GM18909 (cell line): ENCODE data around the gene CREB3L4.
A peak's percentile ranks its signal among the peaks of the same experiment; 100 is the strongest.
"Not testable (repeated sequence)": the region's sequence is repeated elsewhere in the genome, so short reads cannot be mapped to it uniquely, and the experiment has no call there.

Source experiments
- ATAC-seq: cut with Tn5 transposase; IDR thresholded peaks from one replicate; pipeline ENCODE4 v1.9.1; 2021; ENCODE audit warnings: mild to moderate bottlenecking; ENCODE audit not compliant: unreplicated experiment, poor library complexity

Gene CREB3L4

DNA sequence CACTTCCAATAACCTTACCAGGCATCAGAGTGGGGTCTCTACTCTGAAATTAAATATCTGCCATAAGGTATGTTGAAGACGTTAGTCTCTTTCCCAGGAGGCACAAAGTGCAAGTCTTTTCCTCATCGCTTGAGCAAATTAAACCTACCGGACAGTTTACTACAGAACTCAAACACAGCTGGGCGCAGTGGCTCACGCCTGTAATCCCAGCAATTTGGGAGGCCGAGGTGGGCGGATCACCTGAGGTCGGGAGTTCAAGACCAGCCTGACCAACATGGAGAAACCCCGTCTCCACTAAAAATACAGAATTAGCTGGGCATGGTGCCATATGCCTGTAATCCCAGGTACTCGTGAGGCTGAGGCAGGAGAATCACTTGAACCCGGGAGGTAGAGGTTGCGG is 11.4 kb downstream of the CREB3L4 start:
- not testable (repeated sequence) for ATAC-seq

DNA sequence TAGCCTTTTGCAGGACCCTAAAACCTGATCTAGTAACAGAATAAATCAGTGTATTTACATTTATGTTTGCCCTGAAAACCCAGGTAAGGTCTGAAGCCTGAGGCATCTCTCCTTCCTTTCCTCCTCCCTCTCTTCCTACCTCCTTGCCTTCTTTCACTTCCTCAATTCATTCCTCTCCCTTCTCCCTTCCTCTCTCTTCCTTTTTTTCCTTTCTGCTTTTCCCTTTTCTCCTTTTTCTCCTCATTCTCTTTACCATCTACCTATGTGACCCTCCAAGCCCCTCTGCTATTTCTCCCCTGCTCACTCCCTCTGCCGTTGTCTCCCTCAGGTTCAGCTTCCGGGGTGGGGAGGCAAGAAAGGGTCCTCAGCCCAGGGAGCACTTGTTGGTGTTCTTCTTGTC is 14.0 kb downstream of the CREB3L4 start:
- ATAC-seq = not testable (repeated sequence)

DNA sequence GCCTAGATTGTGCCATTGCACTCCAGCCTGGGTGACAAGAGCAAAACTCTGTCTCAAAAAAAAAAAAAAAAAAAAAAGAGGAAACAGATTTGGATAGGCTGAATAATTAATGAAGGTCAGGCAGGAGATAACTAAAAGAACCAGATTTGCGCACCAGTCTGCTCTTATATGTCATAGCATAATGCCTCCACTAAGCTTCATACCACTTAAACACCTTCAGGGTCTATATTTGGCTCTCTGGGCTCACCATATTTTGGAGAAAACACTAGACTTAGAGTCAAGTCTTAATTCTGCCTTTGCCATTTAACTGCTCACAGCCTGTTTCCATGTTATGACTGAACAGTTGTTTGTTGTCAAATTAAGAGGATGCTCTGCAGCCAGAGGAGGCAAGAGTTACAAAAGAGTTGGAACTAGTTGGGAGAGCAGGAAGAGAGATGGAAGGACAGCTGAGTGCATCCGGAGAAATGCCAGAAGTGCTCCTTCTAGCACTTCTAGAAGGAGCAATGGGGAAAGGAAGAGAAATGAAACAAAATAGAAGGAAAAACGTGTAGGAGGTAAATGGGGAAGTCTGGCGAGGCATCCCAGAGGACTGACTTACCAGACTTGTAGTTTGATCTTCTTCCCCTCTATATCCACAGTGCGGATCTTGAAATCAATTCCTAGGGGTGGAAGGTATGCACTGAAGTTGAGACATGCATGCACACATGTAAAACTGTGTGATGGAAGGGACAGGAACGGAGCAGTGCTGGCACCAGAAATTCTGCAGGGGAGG is 16.6 kb downstream of the CREB3L4 start:
- ATAC-seq = no peak

DNA sequence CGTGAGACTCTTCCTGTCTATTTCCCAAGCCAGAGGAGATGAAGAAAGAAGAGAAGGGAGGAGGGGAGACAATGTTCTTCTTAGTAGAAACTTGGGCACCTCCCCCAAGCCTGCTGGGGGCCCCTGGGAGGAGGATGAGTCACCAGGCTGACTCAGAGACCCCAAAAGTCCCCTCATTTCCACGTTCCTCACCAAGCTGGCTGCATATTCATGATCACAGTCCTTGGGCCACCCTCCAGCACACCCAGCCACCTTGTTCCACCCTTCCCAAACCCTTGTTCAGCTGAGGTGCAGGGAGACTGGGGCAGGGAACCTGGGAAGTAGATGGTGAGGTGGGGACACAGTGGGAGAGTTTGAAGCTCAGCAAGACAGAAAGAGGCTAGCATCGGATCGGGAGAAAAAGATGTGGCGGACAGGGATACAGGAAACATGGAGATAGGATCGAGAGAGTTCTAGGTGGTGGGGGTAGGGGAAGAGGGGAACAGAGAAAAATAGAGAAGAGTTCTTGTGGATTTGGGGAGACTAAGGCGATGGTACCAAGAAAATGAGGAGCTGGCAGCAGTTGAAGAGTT is 17.7 kb downstream of the CREB3L4 start:
- ATAC-seq = no peak

DNA sequence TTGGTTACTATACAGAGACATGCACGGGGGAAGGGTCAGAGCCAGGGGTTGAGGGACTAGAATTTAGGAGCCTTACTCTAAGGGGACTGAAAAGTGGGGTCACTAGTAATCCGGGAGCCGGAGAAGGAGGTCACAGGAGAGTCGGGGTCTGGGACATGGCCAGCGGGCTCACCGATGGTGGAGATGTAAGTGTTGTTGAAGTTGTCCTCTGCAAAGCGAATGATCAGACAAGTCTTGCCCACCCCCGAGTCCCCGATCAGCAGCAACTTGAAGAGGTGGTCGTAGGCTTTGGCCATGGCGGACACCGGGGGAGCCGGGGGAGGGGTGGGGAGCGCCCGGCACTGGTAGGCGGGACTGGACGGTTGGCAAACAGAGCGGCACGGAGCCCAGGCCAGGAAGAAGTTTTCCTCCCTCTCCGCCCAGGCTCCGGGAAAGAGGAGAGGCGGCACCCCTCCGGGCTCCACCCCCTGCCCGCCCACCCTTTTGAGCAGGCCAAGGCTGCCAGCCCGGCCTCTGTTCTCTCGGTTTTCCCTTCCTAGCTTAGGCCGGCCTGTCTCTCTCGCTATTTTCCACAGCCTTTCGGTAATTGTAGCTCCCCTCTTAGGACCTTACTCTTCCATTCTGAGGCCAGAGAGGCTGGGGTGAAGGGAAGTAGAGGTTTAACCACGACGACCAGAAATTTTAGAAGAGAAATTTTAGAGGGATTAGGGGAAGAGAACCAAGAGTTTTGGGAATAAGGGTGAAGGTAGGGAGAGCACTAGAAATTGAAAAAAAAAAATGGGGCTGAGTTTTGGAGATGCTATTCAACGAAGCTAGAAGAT is 18.4 kb downstream of the CREB3L4 start, which contains the start of gene RAB13:
RAB13 (minus strand) TSS at position 399 of the 821 bp plus-strand sequence; CDS start at position 296, 103 bp downstream.
- no peak for ATAC-seq

DNA sequence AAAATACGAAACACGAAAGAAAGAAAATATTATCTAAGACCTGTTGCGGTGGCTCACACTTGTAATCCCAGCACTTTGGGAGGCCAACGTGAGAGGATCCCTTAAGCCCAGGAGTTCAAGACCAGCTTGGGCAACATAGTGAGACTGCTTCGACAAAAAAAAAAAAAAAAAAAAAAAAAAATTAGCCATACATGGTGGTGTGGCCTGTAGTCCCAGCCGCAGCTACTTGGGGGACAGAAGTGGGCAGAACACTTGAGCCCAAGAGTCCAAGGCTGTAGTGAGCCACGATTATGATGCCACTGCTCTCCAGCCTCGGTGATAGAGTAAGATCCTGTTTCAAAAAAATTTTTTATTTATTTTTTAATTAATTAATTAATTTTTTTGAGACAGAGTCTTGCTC is 19.9 kb downstream of the CREB3L4 start:
- no peak for ATAC-seq

DNA sequence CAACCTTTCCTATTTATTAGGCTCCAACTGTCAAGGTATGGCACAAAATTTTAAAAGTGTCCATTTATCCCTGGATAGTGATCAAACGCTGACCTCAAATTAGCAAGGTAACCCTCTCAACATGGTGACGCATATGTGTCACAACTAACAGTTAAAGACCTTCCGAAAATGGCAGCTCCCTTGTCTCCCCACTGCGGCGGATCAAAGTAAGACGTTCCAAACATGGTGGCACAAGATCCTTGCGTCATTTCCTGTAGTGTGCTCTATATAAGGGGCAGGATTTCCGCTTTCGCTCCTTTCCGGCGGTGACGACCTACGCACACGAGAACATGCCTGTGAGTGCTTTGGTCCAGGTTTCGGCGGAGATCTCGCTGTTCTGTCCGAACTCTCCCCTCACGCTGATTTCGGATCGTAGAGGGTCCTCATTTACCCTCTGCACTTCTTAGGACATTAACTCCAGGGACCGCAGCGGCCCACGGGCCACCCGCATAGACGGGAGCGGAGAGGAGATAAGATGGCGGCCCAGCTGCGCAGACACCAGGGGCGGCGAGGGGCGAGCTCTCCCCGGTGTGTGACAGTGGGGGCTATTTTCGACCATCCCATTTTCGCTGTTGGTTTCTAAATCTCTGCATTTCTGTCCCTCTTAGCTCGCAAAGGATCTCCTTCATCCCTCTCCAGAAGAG is 22.9 kb downstream of the CREB3L4 start, which contains the start of gene RPS27:
RPS27 (plus strand) TSS at position 295 of the 683 bp plus-strand sequence; CDS start at position 330, 35 bp downstream.
- peak; percentile 80 for ATAC-seq

DNA sequence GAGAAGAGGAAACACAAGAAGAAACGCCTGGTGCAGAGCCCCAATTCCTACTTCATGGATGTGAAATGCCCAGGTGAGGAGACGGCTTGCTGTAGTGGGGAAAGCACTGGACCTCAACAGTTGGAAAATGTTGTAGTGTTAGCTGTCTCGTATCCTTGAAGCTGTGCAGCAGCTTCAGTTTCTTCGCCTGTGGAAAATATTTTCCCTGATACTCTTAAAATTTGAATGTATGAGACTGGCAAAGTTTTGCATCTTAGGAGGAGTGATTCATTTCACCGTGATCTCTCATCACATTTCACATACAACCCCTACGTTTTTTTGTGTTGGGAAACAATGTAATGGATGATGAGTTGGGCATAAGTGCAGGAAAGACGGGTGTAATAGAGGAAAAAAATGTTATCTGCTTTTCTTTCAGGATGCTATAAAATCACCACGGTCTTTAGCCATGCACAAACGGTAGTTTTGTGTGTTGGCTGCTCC is 23.5 kb downstream of the CREB3L4 start:
- no peak for ATAC-seq

DNA sequence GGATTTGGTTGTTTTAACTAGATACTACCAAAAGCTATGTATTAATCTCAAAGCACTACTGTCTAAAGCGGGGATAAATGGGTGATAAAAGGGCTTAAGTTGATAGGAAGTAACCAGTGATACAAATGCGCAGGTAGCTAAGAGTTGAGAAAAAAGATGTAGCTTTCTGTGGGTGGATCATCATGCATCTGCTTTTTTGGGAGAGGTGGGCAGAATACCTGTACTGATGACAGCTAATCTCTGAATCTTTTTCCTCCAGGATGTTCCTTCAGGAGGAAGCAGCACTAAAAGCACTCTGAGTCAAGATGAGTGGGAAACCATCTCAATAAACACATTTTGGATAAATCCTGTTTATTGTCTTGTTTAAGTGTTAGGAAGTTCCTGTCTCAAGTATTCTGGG is 24.1 kb downstream of the CREB3L4 start:
- no peak for ATAC-seq

DNA sequence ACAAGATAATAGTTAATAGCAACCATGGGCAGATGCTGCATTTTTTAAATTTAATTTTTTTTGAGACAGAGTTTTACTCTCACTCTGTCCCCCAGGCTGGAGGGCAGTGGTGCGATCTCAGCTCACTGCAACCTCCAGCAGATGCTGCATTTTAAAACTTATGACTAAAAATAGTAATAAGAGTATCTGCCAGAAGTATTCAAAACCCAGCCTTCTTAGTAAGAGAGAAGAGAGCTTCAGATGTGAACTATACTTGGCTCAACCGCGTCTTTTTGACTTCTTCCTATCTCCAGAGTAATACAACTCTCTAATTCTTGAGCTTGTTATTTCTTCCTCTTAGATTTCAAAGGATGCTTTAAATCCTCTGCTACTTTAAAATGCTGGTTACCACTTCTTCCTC is 27.5 kb downstream of the CREB3L4 start:
- ATAC-seq = no peak

DNA sequence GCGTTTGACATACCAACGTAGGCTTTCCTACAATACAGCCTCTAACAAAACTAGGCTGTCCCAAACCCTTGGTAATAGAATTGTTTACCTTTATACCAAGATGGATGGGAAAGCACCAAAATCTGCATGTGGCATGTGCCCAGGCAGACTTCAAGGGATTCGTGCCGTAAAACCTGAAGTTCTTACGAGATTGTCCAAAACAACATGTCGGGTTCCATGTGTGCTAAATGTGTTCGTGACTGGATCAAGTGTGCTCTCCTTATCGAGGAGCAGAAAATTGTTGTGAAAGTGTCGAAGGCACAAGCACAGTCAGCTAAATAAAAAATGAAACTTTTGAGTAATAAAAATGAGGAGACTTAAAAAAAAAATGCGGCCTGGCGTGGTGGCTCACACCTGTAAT is 27.9 kb downstream of the CREB3L4 start:
- ATAC-seq = no peak

DNA sequence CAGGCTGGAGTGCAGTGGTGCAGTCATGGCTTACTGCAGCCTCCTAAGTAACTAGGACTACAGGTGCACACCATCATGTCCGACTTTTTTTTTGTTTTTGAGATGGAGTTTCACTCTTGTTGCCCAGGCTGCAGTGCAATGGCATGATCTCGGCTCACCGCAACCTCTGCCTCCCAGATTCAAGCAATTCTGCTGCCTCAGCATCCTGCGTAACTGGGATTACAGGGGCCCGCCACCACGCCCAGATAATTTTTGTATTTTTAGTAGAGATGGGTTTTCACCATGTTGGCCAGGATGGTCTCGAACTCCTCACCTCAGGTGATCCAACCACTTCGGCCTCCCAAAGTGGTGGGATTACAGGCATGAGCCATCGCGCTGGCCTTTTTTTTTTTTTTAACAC is 29.2 kb downstream of the CREB3L4 start:
- not testable (repeated sequence) for ATAC-seq

DNA sequence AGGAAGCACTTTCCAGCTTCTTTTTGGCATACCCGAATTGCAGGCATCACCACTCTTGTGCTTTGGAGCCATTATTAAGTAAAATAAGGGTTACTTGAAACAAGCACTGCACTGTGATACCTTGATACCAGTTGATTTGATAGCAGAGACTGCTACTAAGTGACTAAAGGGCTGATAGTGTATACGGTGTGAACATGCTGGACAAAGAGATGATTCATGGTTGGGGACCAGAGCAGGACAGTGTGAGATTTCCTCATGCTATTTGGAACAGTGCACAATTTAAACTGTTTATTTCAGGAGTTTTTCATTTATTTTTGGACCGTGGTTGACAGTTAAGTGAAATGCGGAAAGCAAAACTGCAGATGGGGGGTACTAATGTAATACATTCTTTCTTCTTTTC is 32.7 kb downstream of the CREB3L4 start:
- no peak for ATAC-seq

DNA sequence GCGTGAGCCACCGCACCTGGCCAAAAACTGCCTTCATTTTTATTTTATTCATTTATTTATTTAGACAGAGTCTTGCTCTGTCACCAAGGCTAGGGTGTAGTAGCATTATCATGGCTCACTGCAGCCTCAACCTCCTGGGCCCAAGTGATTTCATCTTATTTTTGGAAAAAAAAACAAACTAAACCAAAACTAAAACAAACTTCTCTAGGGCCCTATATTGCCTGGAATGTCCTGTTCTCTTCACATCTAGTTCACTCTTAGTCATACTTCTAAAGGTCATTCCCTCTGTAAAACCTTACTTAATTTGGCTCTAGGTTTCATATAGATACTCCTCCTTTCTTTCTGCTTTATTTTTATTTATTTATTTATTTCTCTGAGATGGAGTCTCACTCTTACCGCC is 38.4 kb downstream of the CREB3L4 start:
- no peak for ATAC-seq

DNA sequence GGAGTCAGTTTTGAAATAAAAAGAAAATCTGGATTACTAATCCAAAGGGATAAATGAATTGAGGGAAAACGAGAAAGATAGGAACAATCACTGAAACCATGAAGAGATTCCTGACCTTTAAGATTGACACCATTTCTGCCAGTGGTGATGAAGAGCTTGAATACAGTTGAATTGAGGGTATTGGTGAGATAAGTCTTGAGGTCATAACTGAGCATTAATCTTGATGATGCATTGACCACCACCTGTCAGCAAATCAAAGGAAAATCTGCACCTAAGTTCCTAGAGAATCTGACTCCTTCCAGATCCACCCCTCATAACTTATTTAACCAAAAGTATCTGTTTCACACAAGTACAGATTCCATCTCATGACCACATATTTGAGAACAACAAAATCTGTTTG is 44.4 kb downstream of the CREB3L4 start:
- no peak for ATAC-seq

DNA sequence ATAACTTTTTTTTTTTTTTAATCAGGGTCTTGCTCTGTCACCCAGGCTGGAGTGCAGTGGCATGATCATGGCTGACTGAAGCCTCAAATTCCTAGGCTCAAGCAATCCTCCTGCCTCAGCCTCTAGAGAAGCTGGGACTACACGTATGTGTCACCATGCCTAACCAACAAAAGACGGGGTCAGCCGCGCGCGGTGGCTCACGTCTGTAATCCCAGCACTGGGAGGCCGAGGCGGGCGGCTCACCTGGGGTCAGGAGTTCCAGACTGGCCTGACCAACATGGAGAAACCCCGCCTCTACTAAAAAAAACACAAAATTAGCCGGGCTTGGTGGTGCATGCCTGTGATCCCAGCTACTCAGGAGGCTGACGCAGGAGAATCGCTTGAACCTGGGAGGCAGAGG is 44.8 kb downstream of the CREB3L4 start:
- ATAC-seq = not testable (repeated sequence)

DNA sequence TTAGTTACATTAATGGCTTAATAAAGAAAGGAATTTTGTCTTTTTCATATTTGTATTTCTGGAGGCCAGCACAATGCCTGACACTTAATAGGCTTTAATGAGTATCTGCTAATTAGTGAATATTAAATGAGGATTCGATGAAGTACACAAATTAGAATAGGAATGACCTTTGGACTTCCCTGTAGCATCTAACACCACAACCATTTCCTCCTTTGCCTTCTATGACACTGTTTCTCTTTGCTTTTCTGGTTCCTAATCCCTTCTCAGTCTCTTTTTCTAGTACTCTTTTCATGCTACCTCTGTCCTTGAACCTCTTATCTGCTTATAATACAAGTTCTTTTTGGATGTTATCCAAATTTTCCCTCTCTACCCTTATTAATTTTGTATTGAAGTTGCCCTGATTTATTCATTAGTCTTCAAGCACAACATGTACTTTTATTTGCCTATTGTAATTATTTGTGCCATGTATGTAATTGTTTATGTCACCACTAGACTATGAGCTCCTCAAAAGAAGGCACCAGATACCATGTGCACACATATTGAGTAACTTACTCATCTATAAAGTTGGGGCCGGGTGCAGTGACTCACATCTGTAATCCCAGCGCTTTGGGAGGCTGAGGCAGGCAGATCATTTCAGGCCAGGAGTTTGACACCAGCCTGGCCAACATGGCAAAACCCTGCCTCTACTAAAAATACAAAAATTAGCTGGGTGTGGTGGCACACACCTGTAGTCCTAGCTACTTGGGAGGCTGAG is 46.6 kb downstream of the CREB3L4 start:
- no peak for ATAC-seq

DNA sequence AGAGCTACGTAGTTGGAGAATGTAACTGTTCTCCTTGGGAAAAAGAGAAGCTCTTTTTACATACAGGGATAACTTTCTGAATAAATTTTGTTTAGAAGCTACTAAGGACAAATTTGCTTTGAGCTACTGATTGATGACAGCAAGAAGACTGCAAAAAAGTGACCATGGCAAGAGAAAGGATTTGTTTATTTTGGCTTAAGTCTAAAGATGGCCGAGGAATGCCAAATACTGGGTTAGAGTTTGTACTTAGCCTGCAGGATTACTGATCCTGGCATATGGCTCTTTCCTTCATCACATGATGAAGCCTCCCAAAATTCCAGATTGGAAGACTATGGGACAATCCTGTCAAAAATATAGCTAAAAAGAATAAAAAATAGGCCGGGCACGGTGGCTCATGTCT is 51.6 kb downstream of the CREB3L4 start:
- ATAC-seq = no peak

DNA sequence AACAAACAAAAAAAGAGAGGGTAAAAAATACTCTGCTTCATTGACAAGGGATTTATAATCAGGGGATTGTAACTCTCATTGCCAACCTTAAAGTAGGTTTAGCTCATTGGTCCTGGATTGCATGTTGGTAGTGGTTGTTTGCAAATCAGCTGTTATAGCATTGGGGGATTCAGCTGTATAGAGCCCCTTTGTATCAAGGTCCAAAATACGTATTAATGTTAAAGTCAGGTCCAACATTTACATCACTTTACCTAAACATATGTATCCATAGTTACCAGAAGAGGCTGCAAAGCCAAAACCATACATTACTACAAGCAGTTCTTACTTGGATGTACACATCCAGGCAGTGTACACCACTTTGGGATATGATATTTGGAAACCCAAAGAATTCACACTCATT is 52.2 kb downstream of the CREB3L4 start:
- ATAC-seq = no peak
